Endothelial cell of umbilical vein (primary cell): Measurements from ENCODE around the gene TRPM5. TPM values are rescaled to one million over a fixed set of nuclear protein-coding genes. Genes with fewer than 3 reads are reported as not detected.

Source experiments
- BruUV-seq: library from RNA; stranded (reverse); fragments of 400-500 nt; replicated peaks from 2 replicates; lab custom pipeline; 2021; lab: Mats Ljungman, UMichigan
- CTCF ChIA-PET: fragments of 300-600, 350-600 bp; sonication (Branson Sonifier 250); formaldehyde crosslinking; loops from one replicate; lab custom pipeline; 2021; ENCODE audit warnings: antibody characterized with exemption, inconsistent platforms; lab: Charles Lee
- POLR2A ChIA-PET: fragments of 300-600, 350-600 bp; sonication (Branson Sonifier 250); formaldehyde crosslinking; loops from one replicate; lab custom pipeline; 2021; ENCODE audit warnings: antibody characterized with exemption, inconsistent platforms; lab: Charles Lee
- DNase-seq: peaks from one replicate; pipeline ENCODE4 v3.0.0-alpha.2; 2011; ENCODE audit warnings: low read depth, low spot score
- FAIRE-seq: peaks from 2 replicates; lab custom pipeline; 2011; peaks lifted over from hg19 to GRCh38; lab: Jason Lieb, UNC
- H2AFZ ChIP-seq: 2 replicates; pipeline ENCODE4 v1.6.0; 2012; ENCODE audit warnings: low read depth, low read length, control low read depth, inconsistent platforms
- H3K27ac ChIP-seq: 2 replicates; pipeline ENCODE4 v1.5.1; 2011; ENCODE audit warnings: low read depth, mild to moderate bottlenecking, control low read depth, low read length, moderate library complexity; ENCODE audit not compliant: insufficient read depth
- H3K27me3 ChIP-seq, 2 experiments: 2 replicates each; pipeline versions ENCODE4 v1.6.0 to v1.6.1; 2011; ENCODE audit warnings: low read length in 2 of 2, mixed read lengths in 1 of 2; ENCODE audit not compliant: control insufficient read depth in 2 of 2, insufficient read depth in 2 of 2
- H3K36me3 ChIP-seq, 2 experiments: 2 replicates in 1 of 2; 3 replicates in 1 of 2; pipeline ENCODE4 v1.5.1; 2011; ENCODE audit warnings: low read length in 2 of 2, mild to moderate bottlenecking in 1 of 2, moderate library complexity in 1 of 2; ENCODE audit not compliant: control insufficient read depth in 2 of 2, insufficient read depth in 2 of 2; ENCODE audit errors: extremely low read depth in 1 of 2
- H3K4me1 ChIP-seq: 3 replicates; pipeline ENCODE4 v1.5.1; 2011; ENCODE audit warnings: mild to moderate bottlenecking, low read length; ENCODE audit not compliant: control insufficient read depth, insufficient read depth; ENCODE audit errors: extremely low read depth
- H3K4me2 ChIP-seq: 2 replicates; pipeline ENCODE4 v1.6.1; 2011; ENCODE audit warnings: low read length, control low read depth, mixed read lengths; ENCODE audit not compliant: insufficient read depth
- H3K4me3 ChIP-seq, 3 experiments: fragments of 200-600 bp in 1 of 3; sonication (generic), shearing (Covaris generic) in 1 of 3; replicated peaks in 1 of 3; 2 replicates each; pipeline ENCODE4 v1.5.1; 2011 to 2016; ENCODE audit warnings: control low read depth in 3 of 3, low read length in 3 of 3, mild to moderate bottlenecking in 2 of 3, inconsistent platforms in 1 of 3, low read depth in 1 of 3, moderate library complexity in 1 of 3; ENCODE audit not compliant: insufficient read depth in 1 of 3
- H3K79me2 ChIP-seq: 2 replicates; pipeline ENCODE4 v1.6.0; 2012; ENCODE audit warnings: low read length, inconsistent platforms; ENCODE audit not compliant: control insufficient read depth, insufficient read depth
- H3K9ac ChIP-seq: replicated peaks from 2 replicates; pipeline ENCODE3; 2011; ENCODE audit warnings: low read length, control low read depth; ENCODE audit not compliant: insufficient read depth; ENCODE audit errors: extremely low read depth
- H3K9me1 ChIP-seq: replicated peaks from 3 replicates; pipeline ENCODE4 v1.6.0; 2011; ENCODE audit warnings: mild to moderate bottlenecking, low read length; ENCODE audit not compliant: control insufficient read depth, insufficient read depth; ENCODE audit errors: extremely low read depth
- H3K9me3 ChIP-seq: replicated peaks from 2 replicates; pipeline ENCODE4 v1.5.1; 2012; ENCODE audit warnings: low read length, inconsistent platforms; ENCODE audit not compliant: control insufficient read depth, insufficient read depth
- H4K20me1 ChIP-seq: replicated peaks from 2 replicates; pipeline ENCODE3; 2011; ENCODE audit warnings: mild to moderate bottlenecking, low read length; ENCODE audit not compliant: control insufficient read depth, insufficient read depth; ENCODE audit errors: extremely low read depth
- EZH2 ChIP-seq: IDR thresholded peaks from 2 replicates; pipeline ENCODE4 v1.6.1; 2012; ENCODE audit warnings: borderline replicate concordance, low read depth, mild to moderate bottlenecking, moderate library complexity, low read length, inconsistent platforms; ENCODE audit not compliant: severe bottlenecking
- FOS ChIP-seq: IDR thresholded peaks from 2 replicates; pipeline ENCODE4 v1.6.1; 2011; ENCODE audit warnings: mild to moderate bottlenecking, low read length, moderate library complexity, borderline replicate concordance; ENCODE audit not compliant: insufficient read depth
- GATA2 ChIP-seq: IDR thresholded peaks from 2 replicates; pipeline ENCODE4 v1.7.0; 2011; ENCODE audit warnings: low read depth, mild to moderate bottlenecking, moderate library complexity, mixed read lengths, low read length; ENCODE audit not compliant: insufficient read length, insufficient read depth
- JUN ChIP-seq: IDR thresholded peaks from 2 replicates; pipeline ENCODE4 v1.6.1; 2011; ENCODE audit warnings: borderline replicate concordance, low read depth; ENCODE audit not compliant: insufficient read length, insufficient read depth
- MYC ChIP-seq: IDR thresholded peaks from one replicate; pipeline ENCODE4 v1.6.1; 2011; ENCODE audit warnings: mild to moderate bottlenecking, low read depth, low read length
- POLR2A ChIP-seq: IDR thresholded peaks from 2 replicates; pipeline ENCODE4 v1.6.1; 2012; ENCODE audit warnings: low read depth, mild to moderate bottlenecking, control low read depth, low read length
- POLR2AphosphoS5 ChIP-seq: IDR thresholded peaks from 2 replicates; pipeline ENCODE4 v1.6.1; 2012; ENCODE audit warnings: low read depth, mild to moderate bottlenecking, control low read depth, low read length, moderate library complexity; ENCODE audit not compliant: insufficient read depth
- dilution Hi-C: fragments of 300-500 bp; cut with MboI; formaldehyde crosslinking; loops from one replicate; pipeline ENCODE4 v1.15.0; 2019; ENCODE audit warnings: low sequenced_read_pairs; ENCODE audit not compliant: extremely low pct_ligation_motif_present
- intact Hi-C: fragments of 100-400 bp; cut with micrococcal nuclease; formaldehyde crosslinking; loops from one replicate; pipeline ENCODE4 v1.10.0; 2022
- polyA plus RNA-seq, 4 experiments: library from polyadenylated mRNA; depleted of rRNA in 3 of 4; stranded (reverse) in 3 of 4; unstranded in 1 of 4; fragments of >200 nt; gene quantifications; 2 replicates each; pipeline versions ENCODE4 v1.2.1 to v1.2.3, GENCODE V29; 2011 to 2012; ENCODE audit warnings: missing spikeins in 1 of 4
- total RNA-seq: library from RNA; stranded (reverse); gene quantifications from 2 replicates; pipeline ENCODE4 v1.2.3, GENCODE V29; 2021
- TF ChIP-seq, protein P1 (sequence below): IDR thresholded peaks from 2 replicates; pipeline ENCODE4 v1.6.1; 2011; ENCODE audit not compliant: insufficient read depth, insufficient read length

TRPM5 gene
- total and polyA plus RNA-seq, 2 donors (not counting 3 experiments of a cell fraction or from before 2014, with no cell fraction given): not detected

DNA sequence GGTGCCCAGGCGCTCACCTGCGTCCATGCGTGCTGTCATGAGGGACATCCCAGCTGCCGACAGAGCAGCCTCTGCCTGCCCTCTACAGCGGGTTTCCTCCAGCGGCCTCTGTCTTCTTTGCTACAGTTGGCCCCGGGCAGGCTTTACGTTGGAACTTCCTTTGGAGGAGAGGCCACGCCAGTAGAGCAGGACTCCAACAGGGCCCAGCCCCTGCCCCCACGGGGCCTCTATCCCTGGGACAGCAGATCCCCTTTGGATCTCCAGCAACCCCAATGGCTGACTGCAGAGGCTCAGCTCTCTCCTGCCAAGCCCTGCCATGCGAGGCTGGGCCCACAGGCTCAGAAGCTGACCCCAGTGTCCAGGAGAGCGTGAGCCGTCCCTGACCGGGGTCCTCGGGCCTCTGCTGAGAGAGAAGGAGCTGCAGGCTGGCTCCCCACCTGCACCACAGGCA lies 12.1 kb downstream of the TRPM5 start:
- intact Hi-C loops (no loop called here), dilution Hi-C loops (no loop called here)
- FAIRE-seq (no peak), DNase-seq (no peak)
- Histone ChIP-seq H3K27ac (no peak overlapping the region), H3K9me1 (no peaks in the 10 kb centered on the region), H3K79me2 (no peaks in the 10 kb centered on the region), H4K20me1 (no peaks in the 10 kb centered on the region), H3K27me3 (no peaks in the 10 kb centered on the region), H3K4me3 (no peak overlapping the region), H3K36me3 (no peaks in the 10 kb centered on the region), H3K9me3 (no peaks in the 10 kb centered on the region), H3K9ac (no peak overlapping the region), H3K4me2 (no peak overlapping the region), H2AFZ (no peak overlapping the region), H3K4me1 (no peaks in the 10 kb centered on the region)
- ChIA-PET CTCF (interaction anchor here (1.5 kb wide), 1 partner anchor 11 kb away, joined by 3 read pairs; no protein-coding TSS in a partner anchor), POLR2A (no interaction called here)
- TF ChIP-seq FOS (no peak), JUN (no peak), MYC (no peak), GATA2 (no peak), POLR2AphosphoS5 (no peak)
- no TSS peak for BruUV-seq

DNA sequence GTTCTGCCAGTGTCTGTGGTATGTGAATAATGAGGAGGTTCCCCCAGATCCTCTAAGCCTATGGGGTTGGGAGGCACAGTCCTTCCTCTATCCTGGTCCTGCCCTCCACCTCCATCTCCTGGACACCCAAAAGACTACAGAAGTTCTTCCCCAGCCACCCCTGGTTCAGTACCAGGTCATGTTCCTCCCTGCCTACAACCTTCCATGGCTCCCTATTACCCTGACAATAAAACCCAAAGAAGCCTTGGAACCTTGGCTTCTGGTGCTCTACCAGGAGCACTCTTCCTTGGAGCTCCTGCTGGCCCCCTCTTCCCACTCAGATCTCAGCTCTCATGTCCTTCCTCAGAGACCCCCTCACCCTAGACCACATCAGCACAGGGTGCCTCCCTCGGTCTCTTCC lies 12.9 kb downstream of the TRPM5 start:
- ChIA-PET CTCF (interaction anchor here (0.8 to 1.5 kb wide), 3 partner anchors 10 to 102 kb away, joined by 3 to 4 read pairs (median 3); no protein-coding TSS in a partner anchor), POLR2A (no interaction called here)
- Histone ChIP-seq H4K20me1 (no peaks in the 10 kb centered on the region), H3K79me2 (no peaks in the 10 kb centered on the region), H3K27me3 (no peaks in the 10 kb centered on the region), H3K36me3 (no peaks in the 10 kb centered on the region), H3K4me1 (no peaks in the 10 kb centered on the region), H3K27ac (no peak overlapping the region), H3K9ac (no peak overlapping the region), H3K9me3 (no peaks in the 10 kb centered on the region), H2AFZ (no peak overlapping the region), H3K4me3 (no peak overlapping the region), H3K9me1 (no peaks in the 10 kb centered on the region), H3K4me2 (no peak overlapping the region)
- TF ChIP-seq, protein P1, sequence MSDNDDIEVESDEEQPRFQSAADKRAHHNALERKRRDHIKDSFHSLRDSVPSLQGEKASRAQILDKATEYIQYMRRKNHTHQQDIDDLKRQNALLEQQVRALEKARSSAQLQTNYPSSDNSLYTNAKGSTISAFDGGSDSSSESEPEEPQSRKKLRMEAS: no peak
- TF ChIP-seq GATA2: no peak
- TF ChIP-seq POLR2A: no peak
- no peak for TF ChIP-seq EZH2
- BruUV-seq: no TSS peak
- FAIRE-seq (no peak), DNase-seq (no peak)
- dilution Hi-C loops: no loop called here
- intact Hi-C loops: no loop called here
